Neuronal stem cell (in vitro differentiated cells): ENCODE measurements around the gene KCNAB2.
A peak's percentile ranks its signal among the peaks of the same experiment; 100 is the strongest.

Experiments used
- DNase-seq: peaks from one replicate; pipeline ENCODE4 v3.0.0-alpha.2; 2013; ENCODE audit warnings: low spot score
- H2AFZ ChIP-seq: one replicate; pipeline ENCODE4 v1.6.1; 2013; ENCODE audit warnings: mild to moderate bottlenecking, low read length, inconsistent platforms
- H2AK5ac ChIP-seq: 2 replicates; pipeline ENCODE4 v1.6.1; 2013; ENCODE audit warnings: low read depth, mild to moderate bottlenecking, inconsistent platforms, low read length, moderate library complexity, mixed read lengths
- H2BK120ac ChIP-seq: 2 replicates; pipeline ENCODE4 v1.6.1; 2013; ENCODE audit warnings: low read depth, mild to moderate bottlenecking, inconsistent platforms, low read length, moderate library complexity, mixed read lengths
- H2BK12ac ChIP-seq: one replicate; pipeline ENCODE4 v1.6.1; 2013; ENCODE audit warnings: low read length, inconsistent platforms
- H2BK15ac ChIP-seq: 2 replicates; pipeline ENCODE4 v1.6.1; 2013; ENCODE audit warnings: mild to moderate bottlenecking, low read length, inconsistent platforms, mixed read lengths
- H2BK5ac ChIP-seq: one replicate; pipeline ENCODE4 v1.6.1; 2013; ENCODE audit warnings: inconsistent platforms, mild to moderate bottlenecking, low read length, moderate library complexity
- H3K14ac ChIP-seq: one replicate; pipeline ENCODE4 v1.6.1; 2013; ENCODE audit warnings: low read length, inconsistent platforms
- H3K18ac ChIP-seq: 2 replicates; pipeline ENCODE4 v1.6.1; 2013; ENCODE audit warnings: low read length, inconsistent platforms
- H3K23ac ChIP-seq: 2 replicates; pipeline ENCODE4 v1.6.1; 2013; ENCODE audit warnings: low read depth, mild to moderate bottlenecking, mixed read lengths, low read length, inconsistent platforms; ENCODE audit not compliant: poor library complexity
- H3K27ac ChIP-seq: replicated peaks from 3 replicates; pipeline ENCODE4 v1.5.1; 2013; ENCODE audit warnings: low read length, inconsistent platforms
- H3K27me3 ChIP-seq, 3 experiments: 2 replicates each; pipeline ENCODE4 v1.6.1; 2013; ENCODE audit warnings: low read length in 3 of 3, mild to moderate bottlenecking in 2 of 3, inconsistent platforms in 1 of 3, low read depth in 1 of 3, mixed read lengths in 1 of 3, moderate library complexity in 1 of 3; ENCODE audit not compliant: control insufficient read depth in 3 of 3, insufficient read depth in 3 of 3
- H3K36me3 ChIP-seq, 2 donors: replicated peaks in 1 of 2; 2 replicates each; pipeline ENCODE4 v1.6.1; 2013; ENCODE audit warnings: low read length in 2 of 2; ENCODE audit not compliant: control insufficient read depth in 2 of 2, insufficient read depth in 2 of 2
- H3K4ac ChIP-seq: 2 replicates; pipeline ENCODE4 v1.6.1; 2013; ENCODE audit warnings: inconsistent platforms, mild to moderate bottlenecking, low read length, moderate library complexity
- H3K4me1 ChIP-seq, 2 donors: 1 replicate in 1 of 2; 2 replicates in 1 of 2; pipeline ENCODE4 v1.6.1; 2013; ENCODE audit warnings: low read length in 2 of 2, low read depth in 1 of 2; ENCODE audit not compliant: control insufficient read depth in 2 of 2, insufficient read depth in 1 of 2
- H3K4me2 ChIP-seq: one replicate; pipeline ENCODE4 v1.6.1; 2013; ENCODE audit warnings: mild to moderate bottlenecking, low read length, inconsistent platforms; ENCODE audit not compliant: insufficient read depth, poor library complexity, severe bottlenecking
- H3K4me3 ChIP-seq, 2 donors: 2 replicates each; pipeline ENCODE4 v1.5.1; 2013; ENCODE audit warnings: low read length in 2 of 2, mild to moderate bottlenecking in 2 of 2, inconsistent platforms in 1 of 2, moderate library complexity in 1 of 2
- H3K79me1 ChIP-seq: one replicate; pipeline ENCODE4 v1.6.1; 2013; ENCODE audit warnings: low read depth, mild to moderate bottlenecking, inconsistent platforms, low read length, moderate library complexity
- H3K9ac ChIP-seq: one replicate; pipeline ENCODE4 v1.6.1; 2013; ENCODE audit warnings: mild to moderate bottlenecking, low read depth, low read length, inconsistent platforms; ENCODE audit not compliant: poor library complexity
- H3K9me3 ChIP-seq, 2 donors: replicated peaks in 1 of 2; 2 replicates each; pipeline versions ENCODE3 to v1.6.1; 2013; ENCODE audit warnings: low read length in 2 of 2, mild to moderate bottlenecking in 2 of 2, inconsistent platforms in 1 of 2, low read depth in 1 of 2, mixed read lengths in 1 of 2, moderate library complexity in 1 of 2; ENCODE audit not compliant: control insufficient read depth in 2 of 2, insufficient read depth in 1 of 2
- H4K8ac ChIP-seq: one replicate; pipeline ENCODE4 v1.6.1; 2013; ENCODE audit warnings: low read depth, mild to moderate bottlenecking, inconsistent platforms, low read length, moderate library complexity
- H4K91ac ChIP-seq: one replicate; pipeline ENCODE4 v1.6.1; 2013; ENCODE audit warnings: low read length, low read depth, mild to moderate bottlenecking, inconsistent platforms; ENCODE audit not compliant: poor library complexity
- WGBS, 2 donors: extraction: QIAGEN DNeasy Blood & Tissue Kit; methylation state at CpG; one replicate each; pipeline ENCODE4 v1.1.7; 2013; ENCODE audit warnings: missing lambda C conversion rate in 2 of 2, mixed read lengths in 1 of 2; ENCODE audit not compliant: insufficient read length in 2 of 2, insufficient replicate concordance in 1 of 2; ENCODE audit errors: extremely low coverage in 2 of 2; 5-methylcytosine and 5-hydroxymethylcytosine counted together

KCNAB2 gene

GRCh38 chr1:6136516-6137220, 91.0 kb downstream of the KCNAB2 start:
- no peak for DNase-seq
- Histone ChIP-seq H3K4me1 (no peaks in the 10 kb centered on the region), H3K14ac (no peak overlapping the region), H2BK5ac (no peak overlapping the region), H3K36me3 (no peaks in the 10 kb centered on the region), H3K4me3 (no peak overlapping the region), H2AFZ (no peak overlapping the region), H2BK120ac (no peak overlapping the region), H3K9ac (no peak overlapping the region), H3K23ac (no peak overlapping the region), H3K27ac (no peak overlapping the region), H4K8ac (no peak overlapping the region), H2BK15ac (no peak overlapping the region), H2AK5ac (peak overlapping the region; percentile 25), H3K27me3 (peaks cover 0 to 24% (median 0%) of the 10 kb centered on the region in 3 experiments), H3K4ac (no peak overlapping the region), H3K4me2 (no peak overlapping the region), H3K79me1 (no peaks in the 10 kb centered on the region), H4K91ac (no peak overlapping the region), H3K9me3 (no peaks in the 10 kb centered on the region), H2BK12ac (no peak overlapping the region), H3K18ac (peak overlapping the region; percentile 55)
- no CpG with 5 or more reads among the region's 16 CpGs for WGBS, 2 donors

GRCh38 chr1:6137758-6138157, 92.1 kb downstream of the KCNAB2 start:
- H2BK15ac ChIP-seq = no peak overlapping the region
- H2AFZ ChIP-seq = no peak overlapping the region
- no peak for DNase-seq
- no peaks in the 10 kb centered on the region for H3K79me1 ChIP-seq
- H3K4me2 ChIP-seq = no peak overlapping the region
- H3K4ac ChIP-seq = no peak overlapping the region
- no peak overlapping the region for H3K14ac ChIP-seq
- peak overlapping the region; percentile 31 for H2AK5ac ChIP-seq
- H3K36me3 ChIP-seq = no peaks in the 10 kb centered on the region
- H4K91ac ChIP-seq = no peak overlapping the region
- H3K4me1 ChIP-seq = no peaks in the 10 kb centered on the region
- H3K23ac ChIP-seq = no peak overlapping the region
- no peak overlapping the region for H3K18ac ChIP-seq
- no peak overlapping the region for H3K27ac ChIP-seq
- no peaks in the 10 kb centered on the region for H3K9me3 ChIP-seq
- no CpG with 5 or more reads among the region's 5 CpGs for WGBS, 2 donors
- H3K27me3 ChIP-seq = peaks cover 0 to 30% (median 0%) of the 10 kb centered on the region in 3 experiments
- no peak overlapping the region for H2BK12ac ChIP-seq
- no peak overlapping the region for H2BK120ac ChIP-seq
- no peak overlapping the region for H3K9ac ChIP-seq
- no peak overlapping the region for H3K4me3 ChIP-seq
- no peak overlapping the region for H2BK5ac ChIP-seq
- no peak overlapping the region for H4K8ac ChIP-seq

DNA sequence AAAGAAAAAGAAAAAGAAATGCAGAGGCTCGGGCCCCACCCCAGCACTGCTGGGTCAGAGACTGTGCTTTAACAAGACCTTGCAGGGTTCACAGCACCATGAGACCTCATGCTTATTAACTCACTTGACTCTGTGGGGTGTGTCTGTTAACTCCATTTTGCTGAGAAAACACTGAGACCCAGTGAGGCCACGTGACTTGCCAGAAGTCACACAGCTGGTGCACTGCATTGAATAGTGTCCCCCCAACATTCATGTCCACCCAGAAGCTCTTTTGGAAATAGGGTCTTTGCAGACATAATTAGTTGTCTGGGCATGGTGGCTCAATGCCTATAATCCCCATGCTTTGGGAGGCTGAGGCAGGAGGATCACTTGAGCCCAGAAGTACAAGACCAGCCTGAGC, 94.7 kb downstream of the KCNAB2 start:
- H3K79me1 ChIP-seq = no peaks in the 10 kb centered on the region
- H3K14ac ChIP-seq = no peak overlapping the region
- H3K23ac ChIP-seq = no peak overlapping the region
- H2BK120ac ChIP-seq = no peak overlapping the region
- no CpG with 5 or more reads among the region's 2 CpGs for WGBS, 2 donors
- H3K36me3 ChIP-seq = no peaks in the 10 kb centered on the region
- H4K91ac ChIP-seq = no peak overlapping the region
- H4K8ac ChIP-seq = no peak overlapping the region
- no peak overlapping the region for H3K9ac ChIP-seq
- H3K9me3 ChIP-seq = no peaks in the 10 kb centered on the region
- no peak overlapping the region for H3K4ac ChIP-seq
- H3K27ac ChIP-seq = no peak overlapping the region
- peaks cover 0 to 55% (median 0%) of the 10 kb centered on the region in 3 experiments for H3K27me3 ChIP-seq
- DNase-seq = no peak
- H2BK15ac ChIP-seq = no peak overlapping the region
- no peak overlapping the region for H2AFZ ChIP-seq
- no peaks in the 10 kb centered on the region for H3K4me1 ChIP-seq
- no peak overlapping the region for H3K4me3 ChIP-seq
- H2AK5ac ChIP-seq = no peak overlapping the region
- no peak overlapping the region for H3K4me2 ChIP-seq
- H2BK5ac ChIP-seq = no peak overlapping the region
- H3K18ac ChIP-seq = no peak overlapping the region
- no peak overlapping the region for H2BK12ac ChIP-seq

DNA sequence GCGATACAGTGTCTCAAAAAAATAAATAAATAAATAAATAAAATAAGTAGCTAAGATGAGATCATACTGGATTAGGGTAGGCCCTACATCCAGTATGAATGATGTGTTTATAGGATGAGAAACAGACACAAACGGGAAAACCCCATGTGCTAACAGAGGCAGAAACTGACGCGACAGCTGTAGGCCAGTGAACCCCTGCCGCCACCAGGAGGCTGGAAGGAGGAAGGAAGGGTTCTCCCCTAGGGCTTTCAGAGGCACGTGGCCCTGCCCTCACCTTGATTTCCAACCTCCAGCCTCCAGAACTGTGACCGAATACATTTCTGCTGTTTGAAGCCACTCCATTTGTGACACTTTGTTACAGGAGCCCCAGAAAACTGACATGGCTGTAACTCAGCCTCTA, 95.9 kb downstream of the KCNAB2 start:
- H2BK120ac ChIP-seq = no peak overlapping the region
- no peak overlapping the region for H2BK12ac ChIP-seq
- H2AK5ac ChIP-seq = no peak overlapping the region
- H2AFZ ChIP-seq = no peak overlapping the region
- no peak overlapping the region for H4K8ac ChIP-seq
- H3K9ac ChIP-seq = no peak overlapping the region
- no peak for DNase-seq
- no peak overlapping the region for H2BK5ac ChIP-seq
- H3K36me3 ChIP-seq = no peaks in the 10 kb centered on the region
- peaks cover 0 to 66% (median 0%) of the 10 kb centered on the region in 3 experiments for H3K27me3 ChIP-seq
- H3K14ac ChIP-seq = no peak overlapping the region
- H3K4me1 ChIP-seq = no peaks in the 10 kb centered on the region
- no peak overlapping the region for H3K27ac ChIP-seq
- H3K79me1 ChIP-seq = no peaks in the 10 kb centered on the region
- no peak overlapping the region for H2BK15ac ChIP-seq
- no peak overlapping the region for H3K4me3 ChIP-seq
- no peak overlapping the region for H4K91ac ChIP-seq
- no peak overlapping the region for H3K4me2 ChIP-seq
- WGBS, 2 donors = no CpG with 5 or more reads among the region's 7 CpGs
- no peak overlapping the region for H3K18ac ChIP-seq
- no peak overlapping the region for H3K4ac ChIP-seq
- H3K9me3 ChIP-seq = no peaks in the 10 kb centered on the region
- H3K23ac ChIP-seq = no peak overlapping the region
